ENCODE results near the gene ISCU. TPM values are rescaled to one million over a fixed set of nuclear protein-coding genes. Genes with fewer than 3 reads are reported as not detected.

ISCU gene
- 100 to 1,000 TPM; 207 to 257 (median 242) TPM for total RNA-seq

DNA sequence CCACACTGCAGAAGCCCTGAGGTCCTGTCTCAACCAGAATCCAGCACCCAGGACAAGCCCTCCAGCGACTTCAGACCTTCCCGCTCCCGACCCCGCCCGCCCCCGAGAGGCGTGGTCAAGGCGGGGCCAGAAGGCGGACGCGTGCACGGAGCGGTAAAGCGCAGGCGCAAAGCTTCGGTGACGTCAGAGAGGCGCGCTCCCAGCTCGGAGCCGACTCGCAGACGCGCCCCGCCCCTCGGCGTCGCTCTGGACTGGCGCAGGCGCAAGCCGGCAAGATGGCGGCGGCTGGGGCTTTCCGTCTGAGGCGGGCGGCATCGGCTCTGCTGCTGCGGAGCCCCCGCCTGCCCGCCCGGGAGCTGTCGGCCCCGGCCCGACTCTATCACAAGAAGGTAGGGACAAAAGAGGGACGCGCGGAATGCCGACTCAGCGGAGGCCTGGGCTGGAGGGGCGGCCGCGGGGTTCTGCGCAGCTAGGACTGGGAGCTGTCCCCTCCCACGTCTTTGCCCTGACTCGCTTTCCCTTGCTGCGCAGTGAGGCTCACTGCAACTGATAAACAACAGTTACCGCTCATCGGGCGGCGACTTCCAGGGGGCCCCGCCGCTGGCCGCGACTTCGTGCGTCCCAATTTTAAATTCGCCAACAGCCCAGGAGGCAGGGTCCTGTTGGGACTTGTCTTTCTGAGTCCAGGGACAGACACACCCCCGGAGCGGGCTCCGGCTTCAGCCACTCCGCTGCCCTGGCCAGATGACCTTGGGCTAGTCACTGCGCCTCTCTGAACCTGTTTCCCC is at the start of gene ISCU:
ISCU (plus strand) TSS at position 249 of the 788 bp plus-strand sequence; CDS start at position 276, 27 bp downstream.
- peak; percentile 98 for DNase-seq (ENCODE audit: extremely low spot score)
- Histone ChIP-seq H3K36me3 (peaks cover 32 to 45% (median 39%) of the 10 kb centered on the region in 4 donors), H3K4me1 (peaks cover 59 to 80% (median 74%) of the 10 kb centered on the region in 4 donors), H3K27me3 (no peaks in the 10 kb centered on the region), H3K27ac (replicated peaks in 1 of 4) (peak within 1 kb of the TSS; percentile 93 to 95 (median 95)), H3K4me3 (peak within 1 kb of the TSS; percentile 82 to 93 (median 84)), H3K9me3 (no peaks in the 10 kb centered on the region)
- intact Hi-C loops (cut with DNase I), result loop anchor here (1.0 to 5.0 kb wide), 2 partner anchors 56 to 290 kb away; no protein-coding TSS in a partner anchor
- TF ChIP-seq POLR2A (IDR thresholded peaks at IDR 0.05; ENCODE audit: low read depth) (peak; percentile 92), EP300 (IDR thresholded peaks at IDR 0.05) (no peak), POLR2AphosphoS5 (IDR thresholded peaks at IDR 0.05) (peak; percentile 93 to 98)
- TF ChIP-seq, protein P1, sequence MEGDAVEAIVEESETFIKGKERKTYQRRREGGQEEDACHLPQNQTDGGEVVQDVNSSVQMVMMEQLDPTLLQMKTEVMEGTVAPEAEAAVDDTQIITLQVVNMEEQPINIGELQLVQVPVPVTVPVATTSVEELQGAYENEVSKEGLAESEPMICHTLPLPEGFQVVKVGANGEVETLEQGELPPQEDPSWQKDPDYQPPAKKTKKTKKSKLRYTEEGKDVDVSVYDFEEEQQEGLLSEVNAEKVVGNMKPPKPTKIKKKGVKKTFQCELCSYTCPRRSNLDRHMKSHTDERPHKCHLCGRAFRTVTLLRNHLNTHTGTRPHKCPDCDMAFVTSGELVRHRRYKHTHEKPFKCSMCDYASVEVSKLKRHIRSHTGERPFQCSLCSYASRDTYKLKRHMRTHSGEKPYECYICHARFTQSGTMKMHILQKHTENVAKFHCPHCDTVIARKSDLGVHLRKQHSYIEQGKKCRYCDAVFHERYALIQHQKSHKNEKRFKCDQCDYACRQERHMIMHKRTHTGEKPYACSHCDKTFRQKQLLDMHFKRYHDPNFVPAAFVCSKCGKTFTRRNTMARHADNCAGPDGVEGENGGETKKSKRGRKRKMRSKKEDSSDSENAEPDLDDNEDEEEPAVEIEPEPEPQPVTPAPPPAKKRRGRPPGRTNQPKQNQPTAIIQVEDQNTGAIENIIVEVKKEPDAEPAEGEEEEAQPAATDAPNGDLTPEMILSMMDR (IDR thresholded peaks at IDR 0.05), result peak in 1 of 3 experiments; percentile 6
- 0% methylated on average over 8 of the region's 72 CpGs for WGBS

DNA sequence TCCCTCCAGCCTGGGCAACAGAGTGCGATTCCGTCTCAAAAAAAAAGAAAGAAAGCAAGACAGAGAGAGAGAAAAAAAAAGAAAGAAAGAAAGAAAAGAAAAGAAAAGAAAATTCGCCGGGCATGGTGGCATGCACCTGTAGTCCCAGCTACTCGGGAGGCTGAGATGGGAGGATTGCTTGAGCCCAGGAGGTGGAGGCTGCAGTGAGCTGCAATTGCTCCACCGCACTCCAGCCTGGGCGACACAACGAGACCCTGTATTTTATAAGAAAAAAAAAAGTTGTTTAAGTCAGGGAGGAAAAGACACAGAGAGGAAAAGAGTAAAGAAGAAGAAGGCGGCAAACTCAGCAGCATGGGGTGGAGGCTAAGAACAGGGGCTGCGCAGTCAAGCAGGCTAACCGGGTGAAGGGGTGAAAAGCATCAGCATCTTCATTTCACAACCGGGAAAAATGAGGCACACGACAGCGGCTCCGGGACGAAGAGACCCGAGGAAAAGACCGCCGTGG is 47.9 kb upstream of the ISCU start:
- intact Hi-C loops (cut with DNase I), result loop anchor here (5.0 kb wide), 2 partner anchors 322 to 522 kb away; no protein-coding TSS in a partner anchor
- H3K36me3 ChIP-seq, result peaks cover 8 to 30% (median 23%) of the 10 kb centered on the region in 4 donors
- TF ChIP-seq EP300 (IDR thresholded peaks at IDR 0.05) (no peak), POLR2AphosphoS5 (IDR thresholded peaks at IDR 0.05) (no peak), POLR2A (IDR thresholded peaks at IDR 0.05; ENCODE audit: low read depth) (no peak)
- TF ChIP-seq, protein P1 (IDR thresholded peaks at IDR 0.05), result no peak
- peak overlapping the region; percentile 74 to 94 (median 86) for H3K4me3 ChIP-seq
- no peaks in the 10 kb centered on the region for H3K9me3 ChIP-seq
- DNase-seq (ENCODE audit: extremely low spot score), result no peak
- H3K27ac ChIP-seq (replicated peaks in 1 of 4), result peak overlapping the region in 2 of 4 donors; percentile 52 to 84
- H3K4me1 ChIP-seq, result peaks cover 13 to 37% (median 26%) of the 10 kb centered on the region in 4 donors
- 27% methylated on average over 19 of the region's 19 CpGs for WGBS
- H3K27me3 ChIP-seq, result no peaks in the 10 kb centered on the region

- Histone ChIP-seq H3K27me3 (no peaks in the 10 kb centered on the region), H3K36me3 (peaks cover 15 to 37% (median 30%) of the 10 kb centered on the region in 4 donors), H3K4me3 (peak within 1 kb of the TSS; percentile 74 to 94 (median 86)), H3K9me3 (no peaks in the 10 kb centered on the region), H3K27ac (replicated peaks in 1 of 4) (peak within 1 kb of the TSS; percentile 74 to 84 (median 78)), H3K4me1 (peaks cover 13 to 37% (median 26%) of the 10 kb centered on the region in 4 donors)
- intact Hi-C loops (cut with DNase I), result loop anchor here (5.0 kb wide), 2 partner anchors 323 to 523 kb away; no protein-coding TSS in a partner anchor
- no peak for TF ChIP-seq EP300 (IDR thresholded peaks at IDR 0.05)
- TF ChIP-seq POLR2AphosphoS5 (IDR thresholded peaks at IDR 0.05), result peak; percentile 76 to 94
- under 1% methylated on average over 35 of the region's 67 CpGs for WGBS
- DNase-seq (ENCODE audit: extremely low spot score), result peak; percentile 100
Measured at GRCh38 chr12:108514973-108515814, 47.2 kb upstream of the ISCU start, which contains the start of gene FICD. Gene FICD (plus strand): TSS chr12:108515277. CDS start chr12:108516973, 1,696 bp downstream.

DNA sequence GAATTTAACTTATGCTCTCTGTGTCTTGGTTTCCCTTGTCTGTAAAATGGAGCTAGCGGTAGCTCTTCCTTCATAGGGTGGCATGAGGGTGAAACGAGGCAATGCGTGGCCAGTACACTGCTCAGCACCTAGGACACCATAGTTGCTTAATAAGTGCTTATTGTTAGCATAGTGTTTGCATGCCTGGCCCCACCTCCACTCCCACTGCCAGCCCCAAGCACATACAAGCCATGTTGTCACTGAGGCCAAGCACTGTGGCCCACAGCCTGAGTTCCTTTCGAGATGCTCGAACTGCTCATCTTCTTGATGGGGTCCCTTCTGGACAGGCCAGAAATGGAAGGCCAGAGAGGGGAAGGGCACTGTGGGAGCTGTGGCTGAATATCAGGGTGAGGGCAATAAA is 46.5 kb upstream of the ISCU start:
- Histone ChIP-seq H3K4me1 (peaks cover 13 to 37% (median 26%) of the 10 kb centered on the region in 4 donors), H3K36me3 (peaks cover 21 to 44% (median 36%) of the 10 kb centered on the region in 4 donors), H3K27ac (replicated peaks in 1 of 4) (peak overlapping the region; percentile 74 to 84 (median 78)), H3K4me3 (peak overlapping the region; percentile 74 to 94 (median 86)), H3K9me3 (no peaks in the 10 kb centered on the region), H3K27me3 (no peaks in the 10 kb centered on the region)
- TF ChIP-seq POLR2A (IDR thresholded peaks at IDR 0.05; ENCODE audit: low read depth) (no peak), POLR2AphosphoS5 (IDR thresholded peaks at IDR 0.05) (no peak), EP300 (IDR thresholded peaks at IDR 0.05) (no peak)
- TF ChIP-seq, protein P1 (IDR thresholded peaks at IDR 0.05), result no peak
- intact Hi-C loops (cut with DNase I), result no loop called here
- WGBS, result 38% methylated on average over 3 of the region's 5 CpGs
- DNase-seq (ENCODE audit: extremely low spot score), result no peak

All from esophagus muscularis mucosa (tissue), 4 donors.